Smooth muscle cell (in vitro differentiated cells): ENCODE results near the gene CLDN7. TPM values are rescaled to one million over a fixed set of nuclear protein-coding genes. Genes with fewer than 3 reads are reported as not detected.

ENCODE experiments used
- DNase-seq: peaks from one replicate; lab custom pipeline; 2025; ENCODE audit not compliant: unreplicated experiment; lab: John Stamatoyannopoulos, UW
- H2AFZ ChIP-seq: fragments of 200-600 bp; sonication (generic); 2 replicates; pipeline ENCODE4 v1.6.0; 2016; ENCODE audit warnings: antibody characterized with exemption, low read depth, mild to moderate bottlenecking
- H3F3A ChIP-seq: fragments of 200-600 bp; sonication (generic); 2 replicates; pipeline ENCODE4 v1.6.0; 2017; ENCODE audit warnings: antibody characterized with exemption, low read depth
- H3K27ac ChIP-seq: fragments of 200-600 bp; sonication (generic); 2 replicates; pipeline ENCODE4 v1.5.1; 2016; ENCODE audit warnings: low read depth, mild to moderate bottlenecking
- H3K27me3 ChIP-seq: fragments of 200-600 bp; sonication (generic); 2 replicates; pipeline ENCODE4 v1.6.1; 2016; ENCODE audit warnings: low read depth, mild to moderate bottlenecking
- H3K36me3 ChIP-seq: fragments of 200-600 bp; sonication (generic); 2 replicates; pipeline ENCODE4 v1.5.1; 2016; ENCODE audit warnings: low read depth
- H3K4me1 ChIP-seq: fragments of 200-600 bp; sonication (generic); 2 replicates; pipeline ENCODE4 v1.5.1; 2016; ENCODE audit warnings: low read depth
- H3K4me2 ChIP-seq: fragments of 200-600 bp; sonication (generic); 2 replicates; pipeline ENCODE4 v1.6.0; 2016; ENCODE audit warnings: mild to moderate bottlenecking
- H3K4me3 ChIP-seq: fragments of 200-600 bp; sonication (generic); 2 replicates; pipeline ENCODE4 v1.5.1; 2016; ENCODE audit warnings: mild to moderate bottlenecking
- H3K79me2 ChIP-seq: fragments of 200-600 bp; sonication (generic); 2 replicates; pipeline ENCODE4 v1.6.0; 2016; ENCODE audit warnings: low read depth, mild to moderate bottlenecking
- H3K9ac ChIP-seq: fragments of 200-600 bp; sonication (generic); 2 replicates; pipeline ENCODE4 v1.6.0; 2016; ENCODE audit warnings: low read depth
- H3K9me3 ChIP-seq: fragments of 200-600 bp; sonication (generic); replicated peaks from 2 replicates; pipeline ENCODE4 v1.5.1; 2016; ENCODE audit warnings: low read depth
- H4K20me1 ChIP-seq: fragments of 200-600 bp; sonication (generic); 2 replicates; pipeline ENCODE4 v1.6.0; 2016; ENCODE audit warnings: low read depth
- CTCF ChIP-seq: fragments of 200-600 bp; sonication (generic); IDR thresholded peaks from 2 replicates; pipeline ENCODE4 v1.5.1; 2017; ENCODE audit warnings: borderline replicate concordance, mild to moderate bottlenecking, antibody characterized with exemption; ENCODE audit not compliant: insufficient read depth, poor library complexity, severe bottlenecking
- WGBS: methylation state at CpG from one replicate; pipeline ENCODE4 v1.1.7; 2016; ENCODE audit warnings: low lambda C conversion rate; 5-methylcytosine and 5-hydroxymethylcytosine counted together
- polyA plus RNA-seq: library from polyadenylated mRNA; unstranded; fragments of >200 nt; fragmentation: Nextera tagmentation; extraction: Ambion mirVana; gene quantifications from 2 replicates; pipeline ENCODE4 v1.2.1, GENCODE V29; 2016
- total RNA-seq: library from RNA; depleted of rRNA; stranded (reverse); fragments of >200 nt; gene quantifications from 2 replicates; pipeline ENCODE4 v1.2.3, GENCODE V29; 2014

CLDN7 gene
- total and polyA plus RNA-seq, 2 experiments from 2014 or later = 25.2 to 33.7 TPM

DNA sequence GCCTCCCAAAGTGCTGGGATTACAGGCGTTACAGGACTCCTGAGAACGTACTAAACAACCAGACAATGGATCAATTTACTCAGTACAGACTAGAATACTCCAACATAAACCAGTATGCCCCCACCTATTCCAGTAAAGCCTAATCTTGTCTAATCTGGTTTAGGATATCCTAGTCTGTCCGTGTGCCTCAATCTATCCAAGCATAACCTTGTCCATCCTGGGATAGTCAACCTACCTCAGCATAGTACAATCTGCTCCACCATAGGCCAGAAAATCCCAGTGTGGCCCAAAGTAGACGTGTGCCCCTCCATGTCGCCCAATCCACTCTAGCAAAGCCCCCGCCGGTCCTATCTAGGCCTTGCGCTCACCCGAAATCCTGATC, 28.6 kb downstream of the CLDN7 start:
- TF ChIP-seq CTCF = no peak
- Histone ChIP-seq H4K20me1 (peaks cover 67% of the 10 kb centered on the region), H3K9ac (peak overlapping the region; percentile 67), H3K27me3 (no peaks in the 10 kb centered on the region), H3F3A (peaks cover 32% of the 10 kb centered on the region), H3K9me3 (no peaks in the 10 kb centered on the region), H2AFZ (peak overlapping the region; percentile 65), H3K4me1 (peaks cover 12% of the 10 kb centered on the region), H3K4me2 (peak overlapping the region; percentile 92), H3K27ac (peak overlapping the region; percentile 74), H3K36me3 (no peaks in the 10 kb centered on the region), H3K4me3 (peak overlapping the region; percentile 71), H3K79me2 (peaks cover 79% of the 10 kb centered on the region)
- DNase-seq = no peak
- 2% methylated on average over 9 of the region's 9 CpGs for WGBS

DNA sequence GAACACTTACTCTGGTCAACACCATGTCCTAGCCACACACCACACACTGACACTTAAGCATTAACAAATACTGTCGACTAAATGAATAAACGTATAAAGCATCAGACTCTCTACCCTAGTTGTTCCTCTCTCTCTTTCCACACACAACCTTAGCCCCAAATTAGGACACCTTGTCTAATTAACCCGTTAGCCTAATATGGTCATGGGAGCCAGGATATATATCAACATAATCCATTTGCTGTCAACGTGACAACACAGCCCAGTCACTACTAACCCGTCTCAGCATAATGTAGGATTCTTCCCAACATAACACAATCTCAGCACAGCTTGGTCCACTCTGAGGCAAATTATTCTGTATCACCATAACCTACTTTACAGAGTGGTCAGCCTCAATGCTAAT, 30.2 kb downstream of the CLDN7 start:
- H3K27me3 ChIP-seq = no peaks in the 10 kb centered on the region
- WGBS = 82% methylated on average over 5 of the region's 5 CpGs
- H3K36me3 ChIP-seq = no peaks in the 10 kb centered on the region
- no peak overlapping the region for H3K27ac ChIP-seq
- H3K79me2 ChIP-seq = peaks cover 69% of the 10 kb centered on the region
- peaks cover 30% of the 10 kb centered on the region for H3F3A ChIP-seq
- peak overlapping the region; percentile 71 for H3K4me3 ChIP-seq
- no peak overlapping the region for H2AFZ ChIP-seq
- peak overlapping the region; percentile 92 for H3K4me2 ChIP-seq
- peaks cover 70% of the 10 kb centered on the region for H4K20me1 ChIP-seq
- peaks cover 8% of the 10 kb centered on the region for H3K4me1 ChIP-seq
- no peaks in the 10 kb centered on the region for H3K9me3 ChIP-seq
- DNase-seq = no peak
- no peak overlapping the region for H3K9ac ChIP-seq
- TF ChIP-seq CTCF = no peak

- peaks cover 46% of the 10 kb centered on the region for H3K79me2 ChIP-seq
- no peak overlapping the region for H3K27ac ChIP-seq
- no peaks in the 10 kb centered on the region for H3K9me3 ChIP-seq
- H3K4me2 ChIP-seq = no peak overlapping the region
- no peak for DNase-seq
- no peak overlapping the region for H2AFZ ChIP-seq
- H3K4me3 ChIP-seq = no peak overlapping the region
- 99% methylated on average over 19 of the region's 19 CpGs for WGBS
- H3F3A ChIP-seq = peaks cover 6% of the 10 kb centered on the region
- no peaks in the 10 kb centered on the region for H3K27me3 ChIP-seq
- H3K36me3 ChIP-seq = no peaks in the 10 kb centered on the region
- TF ChIP-seq CTCF = no peak
- peaks cover 78% of the 10 kb centered on the region for H4K20me1 ChIP-seq
- peaks cover 5% of the 10 kb centered on the region for H3K4me1 ChIP-seq
- H3K9ac ChIP-seq = no peak overlapping the region
These were observed 32.8 kb downstream of the CLDN7 start for GRCh38 chr17:7229504-7229903.

- no peak overlapping the region for H3K4me3 ChIP-seq
- no peak overlapping the region for H2AFZ ChIP-seq
- no peak overlapping the region for H3K9ac ChIP-seq
- no peaks in the 10 kb centered on the region for H3K9me3 ChIP-seq
- no peak for DNase-seq
- no peak overlapping the region for H3K27ac ChIP-seq
- WGBS = 97% methylated on average over 14 of the region's 14 CpGs
- no peaks in the 10 kb centered on the region for H3K36me3 ChIP-seq
- no peaks in the 10 kb centered on the region for H3K27me3 ChIP-seq
- TF ChIP-seq CTCF = no peak
- peaks cover 78% of the 10 kb centered on the region for H4K20me1 ChIP-seq
- peaks cover 5% of the 10 kb centered on the region for H3K4me1 ChIP-seq
- H3K79me2 ChIP-seq = peaks cover 46% of the 10 kb centered on the region
- H3F3A ChIP-seq = peaks cover 6% of the 10 kb centered on the region
- no peak overlapping the region for H3K4me2 ChIP-seq
These were observed 33.4 kb downstream of the CLDN7 start for GRCh38 chr17:7228920-7229319.
